GM23248 (cell line): ENCODE results near the gene RNU1-2.

Source experiments
- EZH2 ChIP-seq: fragments of 200-600 bp; sonication (generic); IDR thresholded peaks from 2 replicates; pipeline ENCODE4 v1.6.1; 2018; ENCODE audit warnings: antibody characterized with exemption, mild to moderate bottlenecking; ENCODE audit not compliant: insufficient read depth, poor library complexity, severe bottlenecking
- EZH2phosphoT487 ChIP-seq: fragments of 200-600 bp; sonication (generic); IDR thresholded peaks from 2 replicates; pipeline ENCODE4 v1.6.1; 2018; ENCODE audit warnings: antibody characterized with exemption, moderate library complexity, mild to moderate bottlenecking, low read depth; ENCODE audit not compliant: insufficient read depth

- TF ChIP-seq EZH2 (no peak), EZH2phosphoT487 (no peak)
These were observed 12.3 kb downstream of the RNU1-2 start for GRCh38 chr1:16907870-16908758.
